HG02981 (cell line): ENCODE measurements around the gene USP9Y.

Source experiments
- ATAC-seq: cut with Tn5 transposase; IDR thresholded peaks from one replicate; pipeline ENCODE4 v1.9.1; 2021; ENCODE audit warnings: mild to moderate bottlenecking, moderate library complexity; ENCODE audit not compliant: unreplicated experiment

USP9Y gene

GRCh38 chrY:12765976-12766375, 64.9 kb downstream of the USP9Y start:
- no peak for ATAC-seq

- ATAC-seq = no peak
Observed at GRCh38 chrY:12784521-12784920, 83.5 kb downstream of the USP9Y start.

GRCh38 chrY:12793999-12794398, 93.0 kb downstream of the USP9Y start:
- ATAC-seq = no peak

- no peak for ATAC-seq
Observed at GRCh38 chrY:12808046-12808445, 107.0 kb downstream of the USP9Y start.

GRCh38 chrY:12809034-12809433, 108.0 kb downstream of the USP9Y start:
- ATAC-seq = no peak

- no peak for ATAC-seq
Observed at GRCh38 chrY:12823408-12823807, 122.4 kb downstream of the USP9Y start.

GRCh38 chrY:12826791-12827190, 125.8 kb downstream of the USP9Y start:
- ATAC-seq = no peak

GRCh38 chrY:12833284-12833683, 132.3 kb downstream of the USP9Y start:
- ATAC-seq = no peak

- no peak for ATAC-seq
Observed at GRCh38 chrY:12837550-12837949, 136.5 kb downstream of the USP9Y start.

- no peak for ATAC-seq
Observed at GRCh38 chrY:12841368-12841767, 140.3 kb downstream of the USP9Y start.

GRCh38 chrY:12846793-12847192, 145.8 kb downstream of the USP9Y start:
- no peak for ATAC-seq

- no peak for ATAC-seq
Observed at GRCh38 chrY:12855791-12856275, 154.8 kb downstream of the USP9Y start.

GRCh38 chrY:12867960-12868359, 166.9 kb downstream of the USP9Y start:
- ATAC-seq = no peak

GRCh38 chrY:12896973-12897372, 195.9 kb downstream of the USP9Y start:
- ATAC-seq = no peak

GRCh38 chrY:12898604-12899003, 197.6 kb downstream of the USP9Y start:
- no peak for ATAC-seq

GRCh38 chrY:12904618-12905516, 203.8 kb downstream of the USP9Y start, which contains the start of gene DDX3Y:
Gene DDX3Y, plus strand, starts transcription at chrY:12904868. Its CDS starts 69 bp downstream, at chrY:12904937.
- peak; percentile 83 for ATAC-seq

GRCh38 chrY:12905517-12905872, 204.5 kb downstream of the USP9Y start:
- peak; percentile 38 for ATAC-seq

- no peak for ATAC-seq
Observed at GRCh38 chrY:12905895-12906294, 204.9 kb downstream of the USP9Y start.
